GM12801 (cell line): ENCODE measurements around the gene RYR2.

ENCODE experiments used
- TF ChIP-seq, protein P1 (sequence below): IDR thresholded peaks from one replicate; pipeline ENCODE4 v1.5.1; 2011; ENCODE audit warnings: control low read depth; ENCODE audit not compliant: insufficient read length; ENCODE audit errors: extremely low read depth

Gene RYR2

DNA sequence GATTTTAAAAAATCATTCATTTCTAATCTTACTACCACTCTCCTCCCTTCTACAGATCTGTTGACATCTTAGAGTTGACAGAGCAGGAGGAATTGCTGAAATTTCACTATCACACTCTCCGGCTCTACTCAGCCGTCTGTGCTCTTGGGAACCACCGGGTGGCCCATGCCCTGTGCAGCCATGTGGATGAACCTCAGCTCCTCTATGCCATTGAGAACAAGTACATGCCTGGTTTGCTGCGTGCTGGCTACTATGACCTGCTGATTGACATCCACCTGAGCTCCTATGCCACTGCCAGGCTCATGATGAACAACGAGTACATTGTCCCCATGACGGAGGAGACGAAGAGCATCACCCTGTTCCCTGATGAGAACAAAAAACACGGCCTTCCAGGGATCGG lies 572.0 kb downstream of the RYR2 start:
- TF ChIP-seq, protein P1, sequence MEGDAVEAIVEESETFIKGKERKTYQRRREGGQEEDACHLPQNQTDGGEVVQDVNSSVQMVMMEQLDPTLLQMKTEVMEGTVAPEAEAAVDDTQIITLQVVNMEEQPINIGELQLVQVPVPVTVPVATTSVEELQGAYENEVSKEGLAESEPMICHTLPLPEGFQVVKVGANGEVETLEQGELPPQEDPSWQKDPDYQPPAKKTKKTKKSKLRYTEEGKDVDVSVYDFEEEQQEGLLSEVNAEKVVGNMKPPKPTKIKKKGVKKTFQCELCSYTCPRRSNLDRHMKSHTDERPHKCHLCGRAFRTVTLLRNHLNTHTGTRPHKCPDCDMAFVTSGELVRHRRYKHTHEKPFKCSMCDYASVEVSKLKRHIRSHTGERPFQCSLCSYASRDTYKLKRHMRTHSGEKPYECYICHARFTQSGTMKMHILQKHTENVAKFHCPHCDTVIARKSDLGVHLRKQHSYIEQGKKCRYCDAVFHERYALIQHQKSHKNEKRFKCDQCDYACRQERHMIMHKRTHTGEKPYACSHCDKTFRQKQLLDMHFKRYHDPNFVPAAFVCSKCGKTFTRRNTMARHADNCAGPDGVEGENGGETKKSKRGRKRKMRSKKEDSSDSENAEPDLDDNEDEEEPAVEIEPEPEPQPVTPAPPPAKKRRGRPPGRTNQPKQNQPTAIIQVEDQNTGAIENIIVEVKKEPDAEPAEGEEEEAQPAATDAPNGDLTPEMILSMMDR = no peak

DNA sequence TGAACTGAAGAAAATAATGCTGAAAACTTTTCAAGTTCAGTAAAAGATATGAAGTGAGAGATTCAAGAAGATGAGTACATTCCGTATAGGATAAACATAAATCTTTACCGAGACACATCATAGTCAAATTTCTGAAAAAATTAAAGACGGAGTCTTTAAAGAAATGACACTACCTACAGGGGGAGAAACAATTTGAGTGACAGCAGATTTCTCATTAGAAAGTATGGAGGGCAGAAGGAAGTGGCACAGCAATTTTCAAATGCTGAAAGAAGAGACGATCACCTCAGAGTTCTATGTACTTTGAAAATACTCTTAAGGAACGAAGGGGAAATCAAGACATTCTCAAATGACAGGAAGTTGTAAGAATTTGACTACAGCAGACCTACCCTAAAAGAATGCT lies 577.6 kb downstream of the RYR2 start:
- TF ChIP-seq, protein P1 = no peak

DNA sequence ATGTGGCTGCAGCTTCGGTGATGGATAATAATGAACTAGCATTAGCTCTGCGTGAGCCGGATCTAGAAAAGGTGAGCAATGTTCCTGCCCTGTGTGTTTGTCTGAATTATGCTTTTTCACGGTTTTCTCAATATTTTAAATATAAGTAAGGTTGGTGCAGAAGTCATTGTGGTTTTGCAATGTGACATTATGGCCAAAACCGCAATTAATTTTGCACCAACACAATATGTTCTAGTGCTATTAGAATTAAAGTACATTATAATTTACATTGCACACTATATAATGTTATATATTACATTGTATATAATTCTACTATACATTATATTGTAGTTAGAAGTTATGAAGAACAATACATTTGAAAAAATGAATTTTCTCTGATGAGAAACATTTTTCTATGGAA lies 592.9 kb downstream of the RYR2 start:
- TF ChIP-seq, protein P1 = no peak

DNA sequence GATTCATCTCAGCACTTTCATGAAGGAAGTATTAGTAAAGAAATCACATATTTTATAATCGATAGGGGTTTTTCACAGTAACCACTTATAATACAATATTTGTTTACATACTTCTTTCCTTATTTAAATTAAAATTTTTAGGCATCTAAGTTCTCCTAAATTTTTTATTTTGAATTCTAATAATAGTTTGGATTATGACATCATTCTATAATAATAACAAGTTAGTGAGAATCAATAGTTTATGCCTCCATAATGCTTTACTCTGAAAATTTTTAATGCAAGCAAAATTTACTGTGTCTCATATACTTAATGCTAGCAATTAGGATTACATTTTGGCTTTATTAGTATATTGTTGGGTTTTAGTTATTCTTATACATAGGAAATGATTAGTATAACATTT lies 596.6 kb downstream of the RYR2 start:
- TF ChIP-seq, protein P1 = no peak

DNA sequence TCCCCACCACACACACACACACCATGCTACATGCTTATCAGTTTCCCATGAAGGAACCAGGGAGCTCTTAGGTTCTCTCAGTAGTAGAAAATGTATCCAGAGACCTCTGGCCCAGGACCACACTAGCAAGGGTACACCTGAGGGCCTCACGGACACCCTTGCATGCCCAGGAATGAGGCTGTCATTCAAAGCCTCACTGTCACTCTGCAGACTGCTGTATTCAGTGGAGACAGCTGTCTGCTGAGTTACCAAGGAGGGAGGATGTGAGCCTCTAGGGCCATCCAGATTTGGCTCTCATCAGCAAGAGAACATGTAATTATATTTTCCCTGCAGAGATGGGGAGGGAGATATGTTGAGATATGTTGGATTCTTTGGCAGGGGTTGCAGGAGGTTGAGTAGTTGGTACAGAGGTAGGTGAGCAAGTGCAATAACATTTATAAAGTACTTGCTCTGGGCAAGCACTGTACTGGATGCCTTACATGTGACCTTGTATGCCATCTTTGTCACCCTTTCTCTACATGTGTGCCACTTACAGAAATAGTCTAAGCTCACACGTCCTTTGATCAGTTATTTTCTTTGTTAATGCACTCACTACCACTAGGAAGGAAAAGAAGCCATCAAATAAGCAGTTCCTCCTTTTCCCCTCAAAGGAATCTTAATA lies 598.2 kb downstream of the RYR2 start:
- TF ChIP-seq, protein P1 = no peak

DNA sequence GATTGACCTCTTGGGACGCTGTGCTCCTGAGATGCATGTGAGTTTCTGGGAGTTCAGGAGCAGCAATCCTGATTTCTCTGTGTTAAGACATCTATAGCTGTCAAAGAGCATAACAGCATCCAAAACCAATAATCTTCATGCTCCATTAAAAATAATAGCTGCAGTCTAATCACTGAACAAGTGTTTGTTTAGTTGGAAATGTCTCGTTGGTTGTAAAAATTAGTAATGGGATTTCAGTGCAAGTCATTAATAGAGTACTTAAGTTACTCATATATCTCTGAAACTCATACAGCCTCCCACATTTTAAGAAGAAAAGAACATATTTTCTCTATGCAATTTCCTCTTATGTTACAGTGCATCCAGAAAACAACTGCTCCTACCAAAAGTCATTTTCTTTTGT lies 599.0 kb downstream of the RYR2 start:
- TF ChIP-seq, protein P1 = no peak

DNA sequence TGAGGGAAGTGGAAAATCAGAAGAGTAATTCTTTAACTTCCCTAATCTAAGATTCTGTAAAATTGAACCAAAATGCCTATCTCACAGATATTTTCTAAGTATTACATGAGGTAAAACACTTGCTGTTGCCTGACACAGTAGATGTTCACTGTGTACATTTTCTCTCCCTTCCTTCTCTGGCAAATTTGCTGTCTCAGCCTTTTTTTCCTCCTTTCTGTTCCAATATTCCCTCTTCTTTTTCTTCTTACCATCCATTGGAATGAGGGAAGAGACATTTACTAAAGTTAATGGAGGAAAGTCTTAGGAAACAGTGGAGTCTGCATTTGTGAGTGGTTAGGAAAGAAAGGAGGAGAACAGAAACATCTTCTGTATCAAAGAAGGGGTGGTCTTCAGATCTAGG lies 608.8 kb downstream of the RYR2 start:
- TF ChIP-seq, protein P1 = no peak
